ENCODE data around the gene STOML2.

DNA sequence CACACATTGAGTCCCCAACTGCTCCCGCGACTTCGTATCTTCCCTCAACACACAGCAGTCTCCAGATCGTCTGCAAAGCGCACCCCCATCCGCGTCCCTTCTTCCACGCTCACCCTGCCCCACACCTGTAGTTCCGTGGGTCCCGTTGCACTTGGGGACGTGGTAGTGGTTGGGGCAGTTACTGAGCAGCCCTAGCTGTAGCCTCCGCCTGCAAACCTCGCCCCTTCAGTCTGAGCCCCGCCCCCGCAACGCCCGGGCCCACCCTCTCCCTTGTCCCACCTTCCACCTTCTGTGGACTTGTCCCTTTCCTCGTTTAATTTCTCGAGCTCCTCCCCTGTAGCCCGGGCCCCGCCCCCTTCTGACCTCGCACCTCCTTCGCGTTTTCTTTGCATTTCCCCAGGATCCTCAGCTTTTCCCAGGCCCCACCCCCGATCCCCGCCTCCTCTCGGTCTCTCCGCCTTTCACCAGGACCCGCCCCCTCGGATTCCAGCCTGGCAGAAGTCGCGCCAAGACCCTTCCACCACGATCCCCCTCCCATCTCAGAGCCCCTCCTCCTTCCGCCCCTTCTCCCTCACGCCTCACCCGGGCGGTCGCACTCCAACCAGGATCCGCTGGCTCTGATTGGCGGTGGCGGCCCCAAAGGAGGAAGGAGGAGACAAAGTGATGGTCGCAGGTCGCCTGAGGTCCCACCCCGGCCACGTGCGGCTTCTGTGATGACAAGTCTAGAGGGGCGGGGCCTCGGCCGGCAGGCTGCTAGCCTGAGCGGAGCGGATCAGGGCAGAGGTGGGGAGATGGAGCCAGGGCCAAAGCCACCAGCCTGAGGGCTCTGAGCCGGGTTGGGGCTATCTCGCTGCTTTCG, 13.0 kb upstream of the STOML2 start, which contains the start of gene ATOSB:
- TF ChIP-seq, protein P1, sequence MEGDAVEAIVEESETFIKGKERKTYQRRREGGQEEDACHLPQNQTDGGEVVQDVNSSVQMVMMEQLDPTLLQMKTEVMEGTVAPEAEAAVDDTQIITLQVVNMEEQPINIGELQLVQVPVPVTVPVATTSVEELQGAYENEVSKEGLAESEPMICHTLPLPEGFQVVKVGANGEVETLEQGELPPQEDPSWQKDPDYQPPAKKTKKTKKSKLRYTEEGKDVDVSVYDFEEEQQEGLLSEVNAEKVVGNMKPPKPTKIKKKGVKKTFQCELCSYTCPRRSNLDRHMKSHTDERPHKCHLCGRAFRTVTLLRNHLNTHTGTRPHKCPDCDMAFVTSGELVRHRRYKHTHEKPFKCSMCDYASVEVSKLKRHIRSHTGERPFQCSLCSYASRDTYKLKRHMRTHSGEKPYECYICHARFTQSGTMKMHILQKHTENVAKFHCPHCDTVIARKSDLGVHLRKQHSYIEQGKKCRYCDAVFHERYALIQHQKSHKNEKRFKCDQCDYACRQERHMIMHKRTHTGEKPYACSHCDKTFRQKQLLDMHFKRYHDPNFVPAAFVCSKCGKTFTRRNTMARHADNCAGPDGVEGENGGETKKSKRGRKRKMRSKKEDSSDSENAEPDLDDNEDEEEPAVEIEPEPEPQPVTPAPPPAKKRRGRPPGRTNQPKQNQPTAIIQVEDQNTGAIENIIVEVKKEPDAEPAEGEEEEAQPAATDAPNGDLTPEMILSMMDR (IDR thresholded peaks at IDR 0.05) = no peak
- TF ChIP-seq POLR2A (IDR thresholded peaks at IDR 0.05) = peak; percentile 30 to 75

Data from sigmoid colon (tissue), 3 donors.